Measurements from ENCODE around the gene UPF3A. TPM values are rescaled to one million over a fixed set of nuclear protein-coding genes. Genes with fewer than 3 reads are reported as not detected.

UPF3A gene
- total RNA-seq, 2 experiments from 2014 or later = 36.9 to 38.7 TPM

DNA sequence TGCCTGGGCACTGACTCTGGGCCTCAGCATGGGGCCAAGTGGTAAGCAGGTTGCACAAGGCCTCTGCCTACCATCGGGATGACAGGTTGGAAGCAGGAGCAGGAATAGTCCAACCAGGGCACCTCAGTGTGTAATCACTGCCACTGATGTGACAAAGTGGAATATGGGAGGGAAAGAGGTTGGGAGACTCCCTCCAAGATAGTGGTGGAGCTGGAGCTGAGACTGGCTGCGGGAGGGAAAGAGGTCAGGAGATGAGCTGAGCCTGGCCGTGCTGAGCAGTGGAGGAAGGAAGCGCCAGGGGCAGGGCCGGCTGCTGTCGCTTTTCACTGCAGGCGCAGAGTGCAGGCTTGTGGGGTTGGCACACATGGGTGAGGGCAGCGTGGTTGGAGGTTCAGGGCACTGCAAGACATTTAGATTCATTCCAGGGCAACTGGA lies 6.8 kb downstream of the UPF3A start:
- no peak for DNase-seq
- H3K36me3 Mint-ChIP-seq (ENCODE audit: low read depth) = peaks cover 47% of the 10 kb centered on the region

GRCh38 chr13:114296448-114296847 lies 15.0 kb downstream of the UPF3A start:
- H3K27ac Mint-ChIP-seq = no peak overlapping the region
- intact Hi-C loops (cut with micrococcal nuclease) = no loop called here
- no peaks in the 10 kb centered on the region for H3K9me3 Mint-ChIP-seq
- DNase-seq = no peak
- H3K36me3 Mint-ChIP-seq (ENCODE audit: low read depth) = peaks cover 21% of the 10 kb centered on the region
- H3K4me1 Mint-ChIP-seq (ENCODE audit: low read depth) = peaks cover 4% of the 10 kb centered on the region
- no peaks in the 10 kb centered on the region for H3K27me3 Mint-ChIP-seq (ENCODE audit: low read depth)
- CTCF ChIA-PET = interaction anchor here (0.6 kb wide), 1 partner anchor 48 kb away, joined by 3 read pairs; no protein-coding TSS in a partner anchor
- no peak overlapping the region for H3K4me3 Mint-ChIP-seq

More for the DNA sequence above, 6.8 kb downstream of the UPF3A start:
- Mint-ChIP-seq H3K4me1 (ENCODE audit: low read depth) (peaks cover 18% of the 10 kb centered on the region), H3K27me3 (ENCODE audit: low read depth) (no peaks in the 10 kb centered on the region), H3K4me3 (no peak overlapping the region), H3K9me3 (no peaks in the 10 kb centered on the region), H3K27ac (peak overlapping the region; percentile 30)
- intact Hi-C loops (cut with micrococcal nuclease) = no loop called here
- CTCF ChIA-PET = no interaction called here

DNA sequence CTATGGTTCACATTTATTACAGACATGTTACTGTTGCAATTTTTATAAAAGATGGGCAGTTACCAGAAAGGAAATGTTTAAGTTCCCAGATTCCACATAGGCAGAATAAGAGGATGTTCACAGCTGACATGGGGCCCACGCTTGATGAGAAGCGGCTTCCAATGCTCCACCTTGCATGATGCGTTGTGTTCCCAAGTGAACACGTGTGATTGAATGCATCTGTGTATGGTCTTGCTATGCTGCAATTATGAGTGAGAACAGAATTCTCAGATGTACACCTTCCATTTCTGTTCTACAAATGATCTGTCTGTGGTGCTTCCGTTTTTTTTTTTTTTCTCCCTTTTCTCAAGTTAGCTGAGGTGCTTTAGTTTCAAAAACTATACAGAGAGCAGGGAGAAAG lies 15.5 kb downstream of the UPF3A start:
- peaks cover 4% of the 10 kb centered on the region for H3K4me1 Mint-ChIP-seq (ENCODE audit: low read depth)
- no peaks in the 10 kb centered on the region for H3K27me3 Mint-ChIP-seq (ENCODE audit: low read depth)
- H3K9me3 Mint-ChIP-seq = no peaks in the 10 kb centered on the region
- intact Hi-C loops (cut with micrococcal nuclease) = no loop called here
- H3K36me3 Mint-ChIP-seq (ENCODE audit: low read depth) = peaks cover 22% of the 10 kb centered on the region
- CTCF ChIA-PET = no interaction called here
- no peak overlapping the region for H3K27ac Mint-ChIP-seq
- no peak for DNase-seq
- H3K4me3 Mint-ChIP-seq = no peak overlapping the region

DNA sequence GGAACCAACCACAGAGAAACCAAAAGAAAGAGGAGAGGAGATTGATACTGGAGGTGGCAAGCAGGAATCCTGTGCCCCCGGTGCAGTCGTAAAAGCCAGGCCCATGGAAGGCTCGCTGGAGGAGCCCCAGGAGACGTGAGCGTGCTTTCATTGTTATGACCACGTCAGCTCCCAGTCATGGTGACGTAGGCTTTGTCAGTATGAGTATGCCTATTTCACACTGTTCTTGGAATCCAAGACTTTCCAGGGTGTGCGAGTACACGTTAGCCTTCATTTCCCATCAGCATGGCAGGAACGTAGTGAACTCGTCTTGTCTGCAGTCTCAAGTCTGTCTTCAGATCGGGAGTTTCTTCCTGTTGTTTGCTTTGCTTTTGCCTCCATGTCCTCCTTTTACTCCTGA lies 17.5 kb downstream of the UPF3A start:
- no peaks in the 10 kb centered on the region for H3K9me3 Mint-ChIP-seq
- H3K27ac Mint-ChIP-seq = no peak overlapping the region
- H3K27me3 Mint-ChIP-seq (ENCODE audit: low read depth) = no peaks in the 10 kb centered on the region
- intact Hi-C loops (cut with micrococcal nuclease) = no loop called here
- no peak for DNase-seq
- CTCF ChIA-PET = no interaction called here
- peaks cover 2% of the 10 kb centered on the region for H3K4me1 Mint-ChIP-seq (ENCODE audit: low read depth)
- H3K4me3 Mint-ChIP-seq = no peak overlapping the region
- peaks cover 20% of the 10 kb centered on the region for H3K36me3 Mint-ChIP-seq (ENCODE audit: low read depth)

DNA sequence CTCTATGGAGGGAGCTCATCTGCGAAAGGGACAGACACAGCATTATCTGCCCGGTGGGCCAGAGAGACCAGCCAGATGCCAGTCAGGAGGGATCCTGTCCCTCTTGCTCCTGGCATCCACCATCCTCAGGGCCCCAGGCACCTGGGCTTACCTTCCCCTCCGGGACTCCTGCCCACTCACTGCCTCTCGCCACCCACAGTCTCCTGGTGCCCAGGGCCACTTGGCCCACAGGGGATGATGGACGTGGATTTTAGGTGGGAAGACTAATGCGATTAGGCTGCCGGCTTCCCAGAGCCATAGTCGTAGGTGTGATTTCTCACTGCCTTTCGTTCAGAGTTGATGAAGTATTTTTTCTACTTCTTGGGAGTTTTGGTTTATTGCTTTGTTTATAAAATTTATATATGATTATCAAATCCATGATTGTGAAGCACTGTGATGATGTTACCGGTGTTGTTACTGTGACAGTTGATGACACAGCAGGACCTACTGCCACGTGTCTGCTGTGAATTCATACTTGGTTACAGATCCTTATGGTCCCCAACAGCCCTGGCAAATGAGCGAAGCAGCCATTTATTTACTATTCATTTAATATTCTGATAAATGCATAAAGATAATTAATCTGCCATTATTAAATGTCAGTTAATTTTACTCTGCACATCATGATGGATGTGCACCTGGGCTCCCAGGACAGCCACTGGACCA lies 18.4 kb downstream of the UPF3A start:
- Mint-ChIP-seq H3K27me3 (ENCODE audit: low read depth) (no peaks in the 10 kb centered on the region), H3K9me3 (no peaks in the 10 kb centered on the region), H3K4me1 (ENCODE audit: low read depth) (peaks cover 2% of the 10 kb centered on the region), H3K27ac (no peak overlapping the region), H3K4me3 (no peak overlapping the region), H3K36me3 (ENCODE audit: low read depth) (peaks cover 22% of the 10 kb centered on the region)
- DNase-seq = no peak
- CTCF ChIA-PET = no interaction called here
- intact Hi-C loops (cut with micrococcal nuclease) = no loop called here

GRCh38 chr13:114303700-114304327 lies 22.4 kb downstream of the UPF3A start:
- peaks cover 30% of the 10 kb centered on the region for H3K36me3 Mint-ChIP-seq (ENCODE audit: low read depth)
- no peaks in the 10 kb centered on the region for H3K9me3 Mint-ChIP-seq
- intact Hi-C loops (cut with micrococcal nuclease) = no loop called here
- no peak overlapping the region for H3K27ac Mint-ChIP-seq
- H3K4me1 Mint-ChIP-seq (ENCODE audit: low read depth) = no peaks in the 10 kb centered on the region
- no peak overlapping the region for H3K4me3 Mint-ChIP-seq
- no peaks in the 10 kb centered on the region for H3K27me3 Mint-ChIP-seq (ENCODE audit: low read depth)
- DNase-seq = no peak
- CTCF ChIA-PET = interaction anchor here (1.0 kb wide), 1 partner anchor 10 kb away, joined by 3 read pairs; no protein-coding TSS in a partner anchor

DNA sequence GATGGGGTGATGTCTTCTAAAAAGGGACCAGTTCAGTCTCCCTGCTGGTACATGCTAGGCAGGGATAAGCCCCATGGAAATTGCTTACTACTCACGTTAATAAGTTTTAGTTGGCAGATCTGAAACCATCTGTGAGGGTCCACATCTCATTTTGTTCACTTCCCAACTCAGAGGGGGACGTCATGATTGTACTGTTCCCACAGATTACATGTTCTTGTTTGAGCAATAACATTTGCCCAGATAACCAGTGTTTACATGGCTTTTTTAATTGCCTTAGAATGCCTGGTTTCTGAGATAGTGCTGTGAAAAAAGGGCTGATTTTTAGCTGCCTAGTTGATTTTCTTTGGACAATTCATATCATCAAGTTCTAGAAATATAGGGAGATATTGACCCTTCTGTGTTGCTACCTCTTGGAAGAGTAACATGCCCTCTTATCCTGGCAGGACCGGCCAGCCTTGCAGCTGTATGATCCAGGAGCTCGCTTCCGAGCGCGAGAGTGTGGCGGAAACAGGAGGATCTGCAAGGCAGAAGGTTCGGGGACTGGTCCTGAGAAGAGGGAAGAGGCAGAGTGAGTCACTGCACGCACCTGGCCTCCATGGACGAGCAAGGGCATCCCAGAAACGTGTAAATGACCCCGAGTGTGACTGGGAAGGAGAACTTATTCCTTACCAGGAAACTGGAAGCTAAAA lies 23.1 kb downstream of the UPF3A start:
- Mint-ChIP-seq H3K27ac (no peak overlapping the region), H3K4me1 (ENCODE audit: low read depth) (no peaks in the 10 kb centered on the region), H3K9me3 (no peaks in the 10 kb centered on the region), H3K36me3 (ENCODE audit: low read depth) (peaks cover 30% of the 10 kb centered on the region), H3K27me3 (ENCODE audit: low read depth) (no peaks in the 10 kb centered on the region), H3K4me3 (no peak overlapping the region)
- intact Hi-C loops (cut with micrococcal nuclease) = no loop called here
- DNase-seq = no peak
- CTCF ChIA-PET = no interaction called here

GRCh38 chr13:114309086-114309485 lies 27.7 kb downstream of the UPF3A start:
- CTCF ChIA-PET = no interaction called here
- no peak overlapping the region for H3K27ac Mint-ChIP-seq
- no peaks in the 10 kb centered on the region for H3K9me3 Mint-ChIP-seq

DNA sequence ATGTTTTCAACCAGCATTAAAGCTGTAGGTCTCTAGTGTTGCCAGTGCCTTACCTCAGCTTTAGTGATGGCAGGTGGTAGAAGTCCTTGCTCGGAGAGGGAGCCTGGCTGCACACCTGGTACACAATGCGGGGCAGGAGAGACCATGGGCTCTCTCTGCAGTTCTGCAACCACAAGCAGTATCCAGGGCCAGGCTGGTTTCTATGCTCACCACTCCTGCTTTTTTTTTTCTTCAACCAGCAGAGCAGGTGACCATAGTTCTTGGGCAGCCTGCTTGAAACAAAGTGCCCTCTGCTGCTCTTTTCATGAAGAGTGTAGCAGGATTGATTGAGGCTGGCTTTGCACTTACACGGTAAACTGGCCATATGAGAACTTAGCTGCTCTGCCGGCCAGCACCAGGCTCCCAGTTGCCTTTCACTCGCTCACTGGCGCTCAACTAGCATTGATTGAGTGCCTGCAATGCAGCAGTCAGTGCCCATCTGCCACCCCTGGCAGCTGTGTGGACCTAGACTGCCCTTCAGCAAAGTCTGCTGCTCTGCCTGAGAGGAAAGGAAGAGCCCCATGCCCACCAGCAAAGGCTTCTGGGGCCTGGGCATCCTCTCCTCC lies 28.5 kb downstream of the UPF3A start:
- no peak for DNase-seq
- CTCF ChIA-PET = interaction anchor here (0.7 kb wide), 1 partner anchor 83 kb away, joined by 6 read pairs; no protein-coding TSS in a partner anchor
- H3K36me3 Mint-ChIP-seq (ENCODE audit: low read depth) = peaks cover 16% of the 10 kb centered on the region
- H3K9me3 Mint-ChIP-seq = no peaks in the 10 kb centered on the region
- no peaks in the 10 kb centered on the region for H3K27me3 Mint-ChIP-seq (ENCODE audit: low read depth)
- intact Hi-C loops (cut with micrococcal nuclease) = no loop called here
- H3K4me3 Mint-ChIP-seq = no peak overlapping the region
- H3K4me1 Mint-ChIP-seq (ENCODE audit: low read depth) = peaks cover 14% of the 10 kb centered on the region
- H3K27ac Mint-ChIP-seq = no peak overlapping the region

More at GRCh38 chr13:114309086-114309485, 27.7 kb downstream of the UPF3A start:
- no peak for DNase-seq
- intact Hi-C loops (cut with micrococcal nuclease) = no loop called here
- Mint-ChIP-seq H3K4me3 (no peak overlapping the region), H3K4me1 (ENCODE audit: low read depth) (peaks cover 14% of the 10 kb centered on the region), H3K27me3 (ENCODE audit: low read depth) (no peaks in the 10 kb centered on the region), H3K36me3 (ENCODE audit: low read depth) (peaks cover 18% of the 10 kb centered on the region)

DNA sequence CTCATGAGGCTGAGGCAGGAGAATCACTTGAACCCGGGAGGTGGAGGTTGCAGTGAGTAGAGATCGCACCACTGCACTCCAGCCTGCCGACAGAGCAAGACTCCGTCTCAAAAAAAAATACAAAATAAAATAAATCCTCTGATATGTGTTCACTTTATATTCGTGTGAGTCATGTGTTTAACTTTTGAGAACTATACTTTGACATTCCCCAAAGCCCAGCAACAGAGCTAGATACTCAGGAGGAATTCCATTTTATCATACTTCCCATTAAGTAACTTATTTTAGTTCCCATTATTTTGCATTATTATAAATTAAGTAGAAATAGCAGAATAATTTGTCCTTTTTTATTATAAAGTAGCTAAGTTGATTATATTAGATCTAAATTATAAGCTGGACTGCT lies 29.6 kb downstream of the UPF3A start:
- no peaks in the 10 kb centered on the region for H3K9me3 Mint-ChIP-seq
- CTCF ChIA-PET = interaction anchor here (0.7 kb wide), 1 partner anchor 84 kb away, joined by 6 read pairs; no protein-coding TSS in a partner anchor
- H3K36me3 Mint-ChIP-seq (ENCODE audit: low read depth) = peaks cover 22% of the 10 kb centered on the region

DNA sequence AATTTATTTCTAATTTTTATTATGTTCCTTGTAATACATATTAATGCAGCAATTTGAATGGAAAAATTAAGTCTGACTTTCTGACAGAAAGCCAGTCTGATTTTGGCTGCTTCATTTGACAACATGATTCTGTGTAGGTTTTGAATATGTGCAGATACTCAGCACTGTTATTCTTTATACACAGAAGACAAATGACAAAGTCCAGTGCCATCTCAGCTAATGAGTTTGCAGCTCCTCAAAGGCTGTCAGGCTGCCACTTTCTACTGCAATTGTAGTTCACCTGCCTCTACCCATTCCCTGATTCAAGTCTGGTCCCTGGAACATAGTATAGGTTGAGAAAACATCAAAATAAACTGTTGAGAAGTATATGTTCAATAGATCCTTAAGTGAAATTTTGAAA lies 30.0 kb downstream of the UPF3A start:
- DNase-seq = no peak
- no peak overlapping the region for H3K27ac Mint-ChIP-seq
- no peaks in the 10 kb centered on the region for H3K27me3 Mint-ChIP-seq (ENCODE audit: low read depth)
- no peak overlapping the region for H3K4me3 Mint-ChIP-seq
- peaks cover 19% of the 10 kb centered on the region for H3K36me3 Mint-ChIP-seq (ENCODE audit: low read depth)
- H3K9me3 Mint-ChIP-seq = no peaks in the 10 kb centered on the region
- peaks cover 25% of the 10 kb centered on the region for H3K4me1 Mint-ChIP-seq (ENCODE audit: low read depth)
- CTCF ChIA-PET = no interaction called here
- intact Hi-C loops (cut with micrococcal nuclease) = no loop called here

More for the DNA sequence above, 29.6 kb downstream of the UPF3A start:
- peaks cover 22% of the 10 kb centered on the region for H3K4me1 Mint-ChIP-seq (ENCODE audit: low read depth)
- H3K27ac Mint-ChIP-seq = no peak overlapping the region
- intact Hi-C loops (cut with micrococcal nuclease) = no loop called here
- DNase-seq = no peak
- no peak overlapping the region for H3K4me3 Mint-ChIP-seq
- H3K27me3 Mint-ChIP-seq (ENCODE audit: low read depth) = no peaks in the 10 kb centered on the region

- CTCF ChIA-PET = no interaction called here
- Mint-ChIP-seq H3K27ac (no peak overlapping the region), H3K36me3 (ENCODE audit: low read depth) (peaks cover 18% of the 10 kb centered on the region), H3K4me1 (ENCODE audit: low read depth) (peaks cover 29% of the 10 kb centered on the region), H3K4me3 (no peak overlapping the region), H3K27me3 (ENCODE audit: low read depth) (no peaks in the 10 kb centered on the region), H3K9me3 (no peaks in the 10 kb centered on the region)
- DNase-seq = no peak
- intact Hi-C loops (cut with micrococcal nuclease) = no loop called here
These were observed 30.5 kb downstream of the UPF3A start for GRCh38 chr13:114311908-114312307.

Measured in activated naive CD4-positive, alpha-beta T cell treated with anti-CD3 and anti-CD28 coated beads for 36 hours (primary cell).